ENCODE measurements around the gene DTNB. TPM values are rescaled to one million over a fixed set of nuclear protein-coding genes. Genes with fewer than 3 reads are reported as not detected.
A peak's percentile ranks its signal among the peaks of the same experiment; 100 is the strongest.

DTNB gene
- total RNA-seq, 4 donors from 2014 or later = 5.2 to 9.9 (median 9.2) TPM

- no peak for ATAC-seq (ENCODE audit: low FRiP score)
- TF ChIP-seq CTCF (IDR thresholded peaks at IDR 0.05) = no peak
- no peak for DNase-seq (ENCODE audit: low spot score)
Measured at GRCh38 chr2:25363733-25364132, 309.6 kb downstream of the DTNB start.

- ATAC-seq (ENCODE audit: low FRiP score) (no peak), DNase-seq (ENCODE audit: low spot score) (no peak)
- TF ChIP-seq CTCF (IDR thresholded peaks at IDR 0.05) = no peak
Measured at GRCh38 chr2:25362434-25363145, 310.8 kb downstream of the DTNB start.

DNA sequence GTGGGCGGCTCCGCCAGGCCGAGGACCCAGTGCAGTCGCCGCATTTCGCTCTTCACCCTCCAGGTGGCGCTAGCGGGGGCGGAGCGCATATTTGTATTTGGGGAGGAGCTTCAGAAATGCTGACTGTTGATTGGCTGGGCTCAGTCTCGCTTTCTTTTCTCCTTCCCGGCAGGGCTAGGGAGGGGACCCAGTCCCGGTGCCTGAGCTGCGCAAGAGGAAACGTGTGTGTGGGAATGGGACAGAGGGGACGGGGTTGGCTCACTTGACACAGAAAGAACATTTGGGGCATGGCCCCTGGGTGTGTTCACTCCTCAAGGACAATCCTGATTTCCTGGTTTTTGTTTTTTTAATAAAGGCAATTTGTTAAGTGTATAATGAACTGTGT, 311.3 kb downstream of the DTNB start:
- peak in 2 of 3 donors; percentile 45 to 87 for TF ChIP-seq CTCF (IDR thresholded peaks at IDR 0.05)
- peak; percentile 92 for DNase-seq (ENCODE audit: low spot score)
- ATAC-seq (ENCODE audit: low FRiP score) = peak; percentile 99

- no peak for DNase-seq (ENCODE audit: low spot score)
- no peak for TF ChIP-seq CTCF (IDR thresholded peaks at IDR 0.05)
- no peak for ATAC-seq (ENCODE audit: low FRiP score)
Measured at GRCh38 chr2:25361261-25362048, 311.9 kb downstream of the DTNB start.

GRCh38 chr2:25358836-25359235, 314.5 kb downstream of the DTNB start:
- DNase-seq (ENCODE audit: low spot score) (no peak), ATAC-seq (ENCODE audit: low FRiP score) (no peak)
- no peak for TF ChIP-seq CTCF (IDR thresholded peaks at IDR 0.05)

DNA sequence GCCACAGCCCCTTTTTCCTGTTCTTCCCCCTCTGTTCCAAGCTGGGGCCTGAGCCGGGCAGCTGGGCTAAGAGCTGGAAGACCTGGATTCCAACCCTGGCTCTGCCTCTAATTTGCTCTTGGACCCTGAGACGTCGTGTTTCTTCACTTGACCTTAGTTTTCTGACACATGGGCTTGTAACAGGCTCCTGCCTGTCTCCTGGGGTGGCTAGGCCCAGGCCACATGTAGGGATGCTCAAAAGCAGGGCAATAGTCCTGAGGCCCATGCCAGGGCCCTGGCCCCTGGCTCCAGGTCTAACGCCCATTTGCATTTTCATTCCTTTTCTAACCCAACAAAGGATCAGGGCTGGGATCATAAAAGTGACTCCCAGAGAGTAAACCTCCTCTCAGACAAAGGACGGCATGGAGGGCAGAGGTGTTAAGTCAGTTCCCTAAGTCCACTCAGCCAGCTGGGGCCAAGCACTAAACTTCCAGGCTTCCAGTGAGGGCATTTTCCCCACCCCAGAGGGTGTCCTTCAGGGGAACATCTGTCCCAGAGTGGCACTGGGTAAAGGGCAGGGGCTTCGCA, 315.0 kb downstream of the DTNB start:
- ATAC-seq (ENCODE audit: low FRiP score) (no peak), DNase-seq (ENCODE audit: low spot score) (no peak)

More for the DNA sequence above, 315.0 kb downstream of the DTNB start:
- TF ChIP-seq CTCF (IDR thresholded peaks at IDR 0.05) = no peak
